ENCODE results near the gene KLHL12. TPM values are rescaled to one million over a fixed set of nuclear protein-coding genes. Genes with fewer than 3 reads are reported as not detected.

The KLHL12 gene
- total RNA-seq, 1 experiment from 2014 or later: 17.8 TPM

DNA sequence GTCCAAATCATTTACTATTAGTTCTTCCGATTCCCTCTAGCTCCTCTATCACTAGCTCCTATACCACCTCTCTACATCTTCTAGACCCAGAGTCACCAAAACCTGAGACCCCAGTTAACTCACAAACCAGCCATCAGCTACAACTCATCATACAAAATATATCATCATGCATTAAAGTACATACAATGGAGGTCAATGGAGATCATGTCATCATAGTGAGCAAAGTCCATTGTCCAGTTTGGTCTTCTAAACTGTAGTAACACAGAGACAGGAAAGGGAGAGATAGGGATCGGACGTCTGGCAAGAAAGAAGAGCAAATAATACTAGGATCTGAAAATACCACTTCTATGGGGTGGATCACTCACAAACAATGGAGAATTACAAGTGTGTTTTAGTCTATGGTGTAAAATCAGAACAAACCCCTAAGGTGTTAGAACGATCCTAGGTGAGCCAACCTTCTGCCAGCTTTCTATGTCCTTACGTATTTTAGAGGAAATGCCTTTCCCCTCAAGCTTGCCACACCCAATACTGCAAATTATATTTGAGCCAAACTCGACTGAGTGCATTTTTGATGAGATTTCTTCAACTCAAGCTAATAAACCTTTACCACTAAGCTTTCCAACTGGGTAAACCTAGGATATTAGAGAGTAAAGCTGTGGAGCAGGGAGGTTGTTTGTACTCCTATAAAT lies 27.2 kb upstream of the KLHL12 start:
- no TSS peak for BruUV-seq (replicated peaks)
- intact Hi-C loops (cut with micrococcal nuclease; ENCODE audit: unreplicated experiment): no loop called here
- DNase-seq (ENCODE audit: low spot score): no peak
- no peaks in the 10 kb centered on the region for H3K9me3 ChIP-seq (ENCODE audit: low read depth, low read length, poor library complexity, severe bottlenecking)
- no peaks in the 10 kb centered on the region for H3K27me3 ChIP-seq (replicated peaks; ENCODE audit: insufficient read depth, low read depth, low read length, poor library complexity)
- peaks cover 16% of the 10 kb centered on the region for H3K36me3 ChIP-seq (ENCODE audit: insufficient read depth, low read length, poor library complexity, severe bottlenecking)
- H3K4me3 ChIP-seq (ENCODE audit: low read depth, low read length, poor library complexity, severe bottlenecking): no peak overlapping the region
- H3K4me1 ChIP-seq (ENCODE audit: insufficient read depth, low read length, poor library complexity, severe bottlenecking): peaks cover 13% of the 10 kb centered on the region
- no peak overlapping the region for H3K27ac ChIP-seq (ENCODE audit: low read depth, low read length, poor library complexity, severe bottlenecking)
- CTCF ChIA-PET: no interaction called here
- POLR2A ChIA-PET (ENCODE audit: low non-redundant PET): interaction anchor here (0.7 kb wide), 1 partner anchor 10 kb away, joined by 4 read pairs; no protein-coding TSS in a partner anchor
- TF ChIP-seq, protein P1, sequence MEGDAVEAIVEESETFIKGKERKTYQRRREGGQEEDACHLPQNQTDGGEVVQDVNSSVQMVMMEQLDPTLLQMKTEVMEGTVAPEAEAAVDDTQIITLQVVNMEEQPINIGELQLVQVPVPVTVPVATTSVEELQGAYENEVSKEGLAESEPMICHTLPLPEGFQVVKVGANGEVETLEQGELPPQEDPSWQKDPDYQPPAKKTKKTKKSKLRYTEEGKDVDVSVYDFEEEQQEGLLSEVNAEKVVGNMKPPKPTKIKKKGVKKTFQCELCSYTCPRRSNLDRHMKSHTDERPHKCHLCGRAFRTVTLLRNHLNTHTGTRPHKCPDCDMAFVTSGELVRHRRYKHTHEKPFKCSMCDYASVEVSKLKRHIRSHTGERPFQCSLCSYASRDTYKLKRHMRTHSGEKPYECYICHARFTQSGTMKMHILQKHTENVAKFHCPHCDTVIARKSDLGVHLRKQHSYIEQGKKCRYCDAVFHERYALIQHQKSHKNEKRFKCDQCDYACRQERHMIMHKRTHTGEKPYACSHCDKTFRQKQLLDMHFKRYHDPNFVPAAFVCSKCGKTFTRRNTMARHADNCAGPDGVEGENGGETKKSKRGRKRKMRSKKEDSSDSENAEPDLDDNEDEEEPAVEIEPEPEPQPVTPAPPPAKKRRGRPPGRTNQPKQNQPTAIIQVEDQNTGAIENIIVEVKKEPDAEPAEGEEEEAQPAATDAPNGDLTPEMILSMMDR (conservative IDR thresholded peaks at IDR 0.05; ENCODE audit: low read depth, low read length): no peak
- no peak for TF ChIP-seq EZH2 (IDR thresholded peaks at IDR 0.05; ENCODE audit: borderline replicate concordance, low read depth, low read length, poor library complexity, severe bottlenecking)

DNA sequence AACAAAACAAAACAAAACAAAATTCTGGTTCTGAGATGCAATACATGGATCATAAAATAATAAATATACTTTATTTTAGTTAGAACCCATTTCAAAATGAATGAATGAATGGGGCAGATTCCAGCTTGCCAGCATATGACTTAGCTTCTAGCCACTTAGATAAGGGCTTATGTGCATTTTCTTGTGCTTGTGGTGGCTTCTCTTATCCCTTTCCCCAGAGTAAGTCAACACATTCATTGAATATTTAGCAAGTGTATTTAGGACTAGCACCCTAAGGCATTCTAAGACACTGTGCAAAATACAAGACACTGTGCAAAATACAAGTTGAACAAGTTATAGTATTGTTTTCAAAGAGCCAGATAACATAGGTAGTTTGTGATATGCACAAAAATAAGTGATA lies 26.4 kb upstream of the KLHL12 start:
- Histone ChIP-seq H3K9me3 (ENCODE audit: low read depth, low read length, poor library complexity, severe bottlenecking) (no peaks in the 10 kb centered on the region), H3K27me3 (replicated peaks; ENCODE audit: insufficient read depth, low read depth, low read length, poor library complexity) (no peaks in the 10 kb centered on the region), H3K4me3 (ENCODE audit: low read depth, low read length, poor library complexity, severe bottlenecking) (no peak overlapping the region), H3K4me1 (ENCODE audit: insufficient read depth, low read length, poor library complexity, severe bottlenecking) (peaks cover 6% of the 10 kb centered on the region), H3K36me3 (ENCODE audit: insufficient read depth, low read length, poor library complexity, severe bottlenecking) (peaks cover 22% of the 10 kb centered on the region), H3K27ac (ENCODE audit: low read depth, low read length, poor library complexity, severe bottlenecking) (no peak overlapping the region)
- TF ChIP-seq, protein P1 (conservative IDR thresholded peaks at IDR 0.05; ENCODE audit: low read depth, low read length): no peak
- no peak for TF ChIP-seq EZH2 (IDR thresholded peaks at IDR 0.05; ENCODE audit: borderline replicate concordance, low read depth, low read length, poor library complexity, severe bottlenecking)
- no TSS peak for BruUV-seq (replicated peaks)
- ChIA-PET CTCF (no interaction called here), POLR2A (ENCODE audit: low non-redundant PET) (no interaction called here)
- intact Hi-C loops (cut with micrococcal nuclease; ENCODE audit: unreplicated experiment): no loop called here
- DNase-seq (ENCODE audit: low spot score): no peak

DNA sequence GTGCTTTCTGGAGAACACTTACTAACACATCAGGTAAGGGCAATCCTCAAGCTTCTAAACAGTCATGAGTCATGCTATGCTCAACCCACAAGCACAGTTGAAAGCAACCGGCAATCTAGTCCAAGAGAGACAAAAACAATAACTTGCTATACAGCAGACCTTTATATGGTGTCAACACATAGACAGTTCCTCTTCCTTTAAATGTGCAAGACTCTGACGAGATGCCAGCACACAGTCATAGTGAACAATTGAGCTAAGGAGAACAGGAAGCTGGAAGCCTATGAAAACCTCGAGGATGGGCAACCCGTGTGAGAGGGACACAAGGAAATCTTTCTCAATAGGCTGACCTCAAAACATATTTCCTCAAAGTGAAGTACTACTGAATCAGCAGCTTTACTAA lies 25.8 kb upstream of the KLHL12 start:
- DNase-seq (ENCODE audit: low spot score): no peak
- no peak for TF ChIP-seq EZH2 (IDR thresholded peaks at IDR 0.05; ENCODE audit: borderline replicate concordance, low read depth, low read length, poor library complexity, severe bottlenecking)
- TF ChIP-seq, protein P1 (conservative IDR thresholded peaks at IDR 0.05; ENCODE audit: low read depth, low read length): no peak
- ChIA-PET CTCF (no interaction called here), POLR2A (ENCODE audit: low non-redundant PET) (no interaction called here)
- H3K36me3 ChIP-seq (ENCODE audit: insufficient read depth, low read length, poor library complexity, severe bottlenecking): peaks cover 28% of the 10 kb centered on the region
- H3K9me3 ChIP-seq (ENCODE audit: low read depth, low read length, poor library complexity, severe bottlenecking): no peaks in the 10 kb centered on the region
- no peaks in the 10 kb centered on the region for H3K27me3 ChIP-seq (replicated peaks; ENCODE audit: insufficient read depth, low read depth, low read length, poor library complexity)
- H3K27ac ChIP-seq (ENCODE audit: low read depth, low read length, poor library complexity, severe bottlenecking): no peak overlapping the region
- intact Hi-C loops (cut with micrococcal nuclease; ENCODE audit: unreplicated experiment): no loop called here
- no TSS peak for BruUV-seq (replicated peaks)
- no peak overlapping the region for H3K4me3 ChIP-seq (ENCODE audit: low read depth, low read length, poor library complexity, severe bottlenecking)
- H3K4me1 ChIP-seq (ENCODE audit: insufficient read depth, low read length, poor library complexity, severe bottlenecking): peaks cover 6% of the 10 kb centered on the region
